Measurements from ENCODE around the gene PLCXD3.

PLCXD3 gene

GRCh38 chr5:41524174-41524573 lies 13.8 kb upstream of the PLCXD3 start:
- no peak overlapping the region for H3K4me3 ChIP-seq (ENCODE audit: low read depth, low read length)
- ChIA-PET CTCF (interaction anchor here (0.9 to 1.1 kb wide), 2 partner anchors 11 to 620 kb away, joined by 3 read pairs; no protein-coding TSS in a partner anchor), POLR2A (no interaction called here)
- TF ChIP-seq ZNF132 (tag by site-specific recombination; IDR thresholded peaks at IDR 0.05; ENCODE audit: borderline replicate concordance) (no peak), OSR2 (tag by site-specific recombination; IDR thresholded peaks at IDR 0.05) (no peak), ZNF654 (tag by site-specific recombination; IDR thresholded peaks at IDR 0.05; ENCODE audit: low read depth) (peak; percentile 27)
- no peak overlapping the region for H3K27ac ChIP-seq (ENCODE audit: extremely low read depth, low read depth, low read length)
- no peaks in the 10 kb centered on the region for H3K36me3 ChIP-seq (ENCODE audit: control insufficient read depth in 2 of 2, insufficient read depth in 1 of 2, low read length in 2 of 2)
- no peaks in the 10 kb centered on the region for H3K9me3 ChIP-seq (ENCODE audit: control insufficient read depth, insufficient read depth, low read depth, low read length)
- no peaks in the 10 kb centered on the region for H3K4me1 ChIP-seq (ENCODE audit: control insufficient read depth, insufficient read depth, low read length)

- POLR2A ChIA-PET: no interaction called here
- CTCF ChIA-PET: interaction anchor here (0.7 kb wide), 1 partner anchor 582 kb away, joined by 4 read pairs; no protein-coding TSS in a partner anchor
- H3K4me1 ChIP-seq (ENCODE audit: control insufficient read depth, insufficient read depth, low read length): no peaks in the 10 kb centered on the region
- TF ChIP-seq TSHZ1 (tag by site-specific recombination; IDR thresholded peaks at IDR 0.05; ENCODE audit: borderline replicate concordance): no peak
- no peak for TF ChIP-seq ZNF350 (tag by site-specific recombination; IDR thresholded peaks at IDR 0.05)
- TF ChIP-seq ZNF112 (tag by site-specific recombination; IDR thresholded peaks at IDR 0.05): no peak
- no peak for TF ChIP-seq ZBTB44 (tag by site-specific recombination; IDR thresholded peaks at IDR 0.05)
- TF ChIP-seq ZNF658 (tag by site-specific recombination; IDR thresholded peaks at IDR 0.05): no peak
- TF ChIP-seq ZNF596 (tag by site-specific recombination; IDR thresholded peaks at IDR 0.05): no peak
- no peak for TF ChIP-seq ZSCAN4 (tag by site-specific recombination; IDR thresholded peaks at IDR 0.05)
- TF ChIP-seq ZNF2 (tag by site-specific recombination; IDR thresholded peaks at IDR 0.05): no peak
- TF ChIP-seq ZBTB20 (tag by site-specific recombination; IDR thresholded peaks at IDR 0.05): no peak
- no peak for TF ChIP-seq ZNF639 (tag by site-specific recombination; IDR thresholded peaks at IDR 0.05)
- no peak for TF ChIP-seq ZNF473 (tag by site-specific recombination; IDR thresholded peaks at IDR 0.05)
- TF ChIP-seq ZFP3 (tag by site-specific recombination; IDR thresholded peaks at IDR 0.05; ENCODE audit: low read depth): no peak
- TF ChIP-seq PRDM1 (tag by site-specific recombination; IDR thresholded peaks at IDR 0.05): no peak
- TF ChIP-seq ZSCAN23 (tag by site-specific recombination; IDR thresholded peaks at IDR 0.05): no peak
- TF ChIP-seq ZNF184 (tag by site-specific recombination; IDR thresholded peaks at IDR 0.05): no peak
- no peak overlapping the region for H3K27ac ChIP-seq (ENCODE audit: extremely low read depth, low read depth, low read length)
- no peak overlapping the region for H3K4me3 ChIP-seq (ENCODE audit: low read depth, low read length)
- no peaks in the 10 kb centered on the region for H3K36me3 ChIP-seq (ENCODE audit: control insufficient read depth in 2 of 2, insufficient read depth in 1 of 2, low read length in 2 of 2)
- H3K9me3 ChIP-seq (ENCODE audit: control insufficient read depth, insufficient read depth, low read depth, low read length): no peaks in the 10 kb centered on the region
Observed at GRCh38 chr5:41522193-41522786, 11.9 kb upstream of the PLCXD3 start.

Data from HEK293 (cell line).